ENCODE results near the gene HOXA7.

HOXA7 gene

GRCh38 chr7:27130540-27131389 is 25.7 kb downstream of the HOXA7 start, which contains the start of gene HOXA4:
TSS of gene HOXA4 (minus strand) at chr7:27130757. CDS start at chr7:27130733, 24 bp downstream.
- DNase-seq: peak; percentile 78

GRCh38 chr7:27129729-27130539 is 26.5 kb downstream of the HOXA7 start:
- no peak for DNase-seq

GRCh38 chr7:27128776-27129728 is 27.4 kb downstream of the HOXA7 start:
- no peak for DNase-seq

- no peak for DNase-seq
Measured at GRCh38 chr7:27128034-27128433, 28.4 kb downstream of the HOXA7 start.

GRCh38 chr7:27126596-27127327 is 29.7 kb downstream of the HOXA7 start:
- DNase-seq: no peak

- no peak for DNase-seq
Measured at GRCh38 chr7:27125986-27126394, 30.5 kb downstream of the HOXA7 start.

- no peak for DNase-seq
Measured at GRCh38 chr7:27124902-27125689, 31.4 kb downstream of the HOXA7 start.

GRCh38 chr7:27124096-27124901 is 32.2 kb downstream of the HOXA7 start:
- no peak for DNase-seq

GRCh38 chr7:27123477-27124053 is 32.9 kb downstream of the HOXA7 start:
- DNase-seq: no peak

GRCh38 chr7:27123007-27123476 is 33.4 kb downstream of the HOXA7 start:
- no peak for DNase-seq

GRCh38 chr7:27122077-27122910 is 34.2 kb downstream of the HOXA7 start:
- no peak for DNase-seq

- DNase-seq: no peak
Measured at GRCh38 chr7:27121684-27122076, 34.8 kb downstream of the HOXA7 start.

GRCh38 chr7:27119412-27119911 is 37.0 kb downstream of the HOXA7 start:
- DNase-seq: no peak

GRCh38 chr7:27118580-27118979 is 37.9 kb downstream of the HOXA7 start:
- no peak for DNase-seq

- no peak for DNase-seq
Measured at GRCh38 chr7:27117887-27118491, 38.5 kb downstream of the HOXA7 start.

- DNase-seq: no peak
Measured at GRCh38 chr7:27116962-27117886, 39.3 kb downstream of the HOXA7 start.
